GM12874 (cell line): ENCODE measurements around the gene ACBD6.

ENCODE experiments used
- TF ChIP-seq, protein P1 (sequence below): IDR thresholded peaks from 2 replicates; pipeline ENCODE4 v1.5.1; 2011; ENCODE audit warnings: low read depth, mild to moderate bottlenecking, control low read depth, low read length, moderate library complexity; ENCODE audit not compliant: insufficient read depth

Gene ACBD6

GRCh38 chr1:180482425-180483275 lies 19.7 kb downstream of the ACBD6 start:
- TF ChIP-seq, protein P1, sequence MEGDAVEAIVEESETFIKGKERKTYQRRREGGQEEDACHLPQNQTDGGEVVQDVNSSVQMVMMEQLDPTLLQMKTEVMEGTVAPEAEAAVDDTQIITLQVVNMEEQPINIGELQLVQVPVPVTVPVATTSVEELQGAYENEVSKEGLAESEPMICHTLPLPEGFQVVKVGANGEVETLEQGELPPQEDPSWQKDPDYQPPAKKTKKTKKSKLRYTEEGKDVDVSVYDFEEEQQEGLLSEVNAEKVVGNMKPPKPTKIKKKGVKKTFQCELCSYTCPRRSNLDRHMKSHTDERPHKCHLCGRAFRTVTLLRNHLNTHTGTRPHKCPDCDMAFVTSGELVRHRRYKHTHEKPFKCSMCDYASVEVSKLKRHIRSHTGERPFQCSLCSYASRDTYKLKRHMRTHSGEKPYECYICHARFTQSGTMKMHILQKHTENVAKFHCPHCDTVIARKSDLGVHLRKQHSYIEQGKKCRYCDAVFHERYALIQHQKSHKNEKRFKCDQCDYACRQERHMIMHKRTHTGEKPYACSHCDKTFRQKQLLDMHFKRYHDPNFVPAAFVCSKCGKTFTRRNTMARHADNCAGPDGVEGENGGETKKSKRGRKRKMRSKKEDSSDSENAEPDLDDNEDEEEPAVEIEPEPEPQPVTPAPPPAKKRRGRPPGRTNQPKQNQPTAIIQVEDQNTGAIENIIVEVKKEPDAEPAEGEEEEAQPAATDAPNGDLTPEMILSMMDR: peak; percentile 44; the same call in 1 of the 2 replicates

- TF ChIP-seq, protein P1: no peak
Observed at GRCh38 chr1:180470031-180470430, 32.3 kb downstream of the ACBD6 start.

DNA sequence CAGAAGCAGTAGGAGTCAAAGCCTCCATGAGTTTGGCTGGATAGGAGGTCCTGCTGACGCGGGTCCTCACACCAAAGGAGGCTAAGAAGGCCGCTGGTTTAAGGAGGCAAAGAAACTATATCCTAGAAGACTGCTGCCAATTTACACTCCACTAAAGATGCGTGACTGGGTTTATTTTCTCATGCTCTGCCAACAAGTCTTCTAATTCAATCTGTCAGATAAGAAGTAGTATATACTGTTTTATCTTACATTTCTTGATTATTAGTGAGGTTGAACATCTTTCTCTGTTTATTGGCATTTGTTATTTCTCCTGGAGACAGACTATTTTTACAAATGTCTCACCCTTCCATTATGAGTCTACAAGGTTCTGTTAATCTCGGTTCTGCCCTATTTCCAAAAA lies 34.1 kb downstream of the ACBD6 start:
- TF ChIP-seq, protein P1: no peak

GRCh38 chr1:180462102-180462501 lies 40.3 kb downstream of the ACBD6 start:
- TF ChIP-seq, protein P1: no peak

GRCh38 chr1:180458807-180459206 lies 43.6 kb downstream of the ACBD6 start:
- TF ChIP-seq, protein P1: no peak

DNA sequence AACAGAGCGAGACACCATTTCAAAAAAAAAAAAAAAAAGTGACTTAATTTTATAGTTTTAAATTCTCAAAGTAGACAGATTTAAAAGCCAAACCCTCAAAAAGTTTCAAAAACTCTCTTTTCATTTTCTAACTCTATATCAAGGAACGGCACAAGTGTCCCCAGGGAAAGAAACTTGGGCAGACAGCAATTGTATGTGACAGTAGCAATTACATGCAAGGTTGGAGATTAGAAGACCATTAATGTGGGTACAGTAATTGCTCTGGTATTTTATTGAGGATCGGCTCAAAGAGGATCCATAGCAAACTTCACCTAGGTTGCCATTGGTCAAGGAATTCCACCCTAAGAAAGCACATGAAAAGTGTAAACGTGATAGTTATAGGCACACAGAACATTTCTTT lies 46.2 kb downstream of the ACBD6 start:
- TF ChIP-seq, protein P1: no peak

- TF ChIP-seq, protein P1: no peak
Observed at GRCh38 chr1:180451504-180451903, 50.9 kb downstream of the ACBD6 start.
